Measurements from ENCODE around the gene HDAC11. TPM values are rescaled to one million over a fixed set of nuclear protein-coding genes. Genes with fewer than 3 reads are reported as not detected.

HDAC11 gene
- total and polyA plus RNA-seq, 2 of the 13 experiments (the other 11 are each of a cell fraction or from before 2014, with no cell fraction given): 13.7 to 33.1 TPM

DNA sequence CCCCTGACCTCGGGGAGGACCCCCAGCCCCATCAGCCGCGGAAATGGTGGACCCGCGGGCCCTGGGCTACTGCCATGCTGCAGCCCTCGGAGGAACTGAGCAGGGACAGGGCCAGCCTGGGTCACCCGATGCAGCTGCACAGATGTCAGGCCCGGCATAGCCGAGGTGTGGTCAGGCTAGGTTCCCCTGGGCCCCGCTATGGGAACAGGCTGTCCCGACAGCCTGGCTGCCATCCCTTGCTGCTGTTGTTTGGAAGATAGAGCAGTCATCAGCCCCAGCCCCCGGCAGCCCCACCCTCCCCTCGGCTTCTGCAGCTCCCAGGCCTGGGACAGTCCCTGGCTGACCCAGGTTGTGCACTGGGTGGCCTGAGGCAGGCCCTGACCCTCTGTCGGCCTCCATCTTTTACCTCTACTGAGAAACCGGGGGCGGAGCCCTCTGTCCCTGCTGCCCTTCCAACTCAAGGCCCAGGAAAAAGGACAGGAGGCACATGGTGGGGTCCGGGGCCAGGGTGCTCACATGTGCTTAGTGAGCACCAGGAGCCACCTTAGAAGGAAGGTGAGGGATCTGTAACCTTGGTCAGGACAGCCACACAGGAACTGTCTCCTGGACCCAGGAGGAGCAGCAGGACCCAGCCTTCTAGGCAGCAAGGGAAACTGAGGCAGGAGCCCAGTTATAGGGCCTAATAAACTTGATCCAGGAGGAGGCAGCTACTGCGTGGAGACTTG lies 37.3 kb downstream of the HDAC11 start (continued):
- TF ChIP-seq, protein P1, sequence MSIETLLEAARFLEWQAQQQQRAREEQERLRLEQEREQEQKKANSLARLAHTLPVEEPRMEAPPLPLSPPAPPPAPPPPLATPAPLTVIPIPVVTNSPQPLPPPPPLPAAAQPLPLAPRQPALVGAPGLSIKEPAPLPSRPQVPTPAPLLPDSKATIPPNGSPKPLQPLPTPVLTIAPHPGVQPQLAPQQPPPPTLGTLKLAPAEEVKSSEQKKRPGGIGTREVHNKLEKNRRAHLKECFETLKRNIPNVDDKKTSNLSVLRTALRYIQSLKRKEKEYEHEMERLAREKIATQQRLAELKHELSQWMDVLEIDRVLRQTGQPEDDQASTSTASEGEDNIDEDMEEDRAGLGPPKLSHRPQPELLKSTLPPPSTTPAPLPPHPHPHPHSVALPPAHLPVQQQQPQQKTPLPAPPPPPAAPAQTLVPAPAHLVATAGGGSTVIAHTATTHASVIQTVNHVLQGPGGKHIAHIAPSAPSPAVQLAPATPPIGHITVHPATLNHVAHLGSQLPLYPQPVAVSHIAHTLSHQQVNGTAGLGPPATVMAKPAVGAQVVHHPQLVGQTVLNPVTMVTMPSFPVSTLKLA (IDR thresholded peaks at IDR 0.05): peak; percentile 73

DNA sequence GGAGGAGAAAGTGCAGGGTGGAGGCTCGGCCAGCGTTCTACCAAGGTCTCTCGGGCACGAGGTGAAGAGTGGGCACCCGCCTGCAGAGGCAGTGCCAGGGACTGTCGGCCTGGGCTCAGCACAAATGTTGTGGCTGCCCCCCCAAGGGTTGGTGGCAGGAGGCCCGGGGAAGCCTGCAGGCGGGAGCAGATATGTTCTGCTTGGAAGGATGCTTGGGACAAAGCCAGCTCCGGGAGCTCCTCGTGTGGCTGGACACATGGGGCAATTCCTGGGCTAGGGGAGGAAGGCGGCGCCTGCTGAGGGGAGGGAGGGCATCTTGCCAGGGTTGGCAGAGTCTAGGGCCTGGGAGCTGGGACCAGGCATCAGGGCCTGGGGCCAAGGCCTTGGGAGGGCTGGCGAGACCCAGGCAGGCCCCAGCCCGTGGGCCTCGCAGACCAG lies 38.4 kb downstream of the HDAC11 start:
- Histone ChIP-seq H3K4me2 (ENCODE audit: low read depth, low read length) (no peak overlapping the region), H2AFZ (ENCODE audit: low read length) (no peak overlapping the region), H3K27me3 (ENCODE audit: control insufficient read depth in 1 of 2, insufficient read depth in 2 of 2, low read length in 2 of 2) (peaks cover 13 to 78% of the 10 kb centered on the region in 2 experiments), H3K79me2 (ENCODE audit: insufficient read depth, low read length) (no peaks in the 10 kb centered on the region), H3K4me1 (ENCODE audit: insufficient read depth, low read length) (no peaks in the 10 kb centered on the region), H3K4me3 (replicated peaks in 1 of 3; ENCODE audit: insufficient read depth in 1 of 3, low read depth in 2 of 3, low read length in 3 of 3) (no peak overlapping the region), H4K20me1 (ENCODE audit: insufficient read depth, low read length) (no peaks in the 10 kb centered on the region), H3K9me3 (ENCODE audit: low read length) (no peaks in the 10 kb centered on the region), H3K9ac (ENCODE audit: insufficient read depth, low read depth, low read length) (no peak overlapping the region), H3K36me3 (replicated peaks in 1 of 2; ENCODE audit: control insufficient read depth in 1 of 2, insufficient read depth in 2 of 2, low read length in 2 of 2) (no peaks in the 10 kb centered on the region), H3K27ac (ENCODE audit: extremely low read length, insufficient read depth, low read length) (no peak overlapping the region)
- TF ChIP-seq ZNF547 (CRISPR knock-in tag; IDR thresholded peaks at IDR 0.05): no peak
- no peak for TF ChIP-seq FOSL2 (CRISPR knock-in tag; IDR thresholded peaks at IDR 0.05)
- no peak for TF ChIP-seq IKZF4 (CRISPR knock-in tag; IDR thresholded peaks at IDR 0.05; ENCODE audit: borderline replicate concordance, low read depth, not compliant biosample characterization)
- no peak for TF ChIP-seq MXD4 (CRISPR knock-in tag; IDR thresholded peaks at IDR 0.05)
- TF ChIP-seq, protein P2, sequence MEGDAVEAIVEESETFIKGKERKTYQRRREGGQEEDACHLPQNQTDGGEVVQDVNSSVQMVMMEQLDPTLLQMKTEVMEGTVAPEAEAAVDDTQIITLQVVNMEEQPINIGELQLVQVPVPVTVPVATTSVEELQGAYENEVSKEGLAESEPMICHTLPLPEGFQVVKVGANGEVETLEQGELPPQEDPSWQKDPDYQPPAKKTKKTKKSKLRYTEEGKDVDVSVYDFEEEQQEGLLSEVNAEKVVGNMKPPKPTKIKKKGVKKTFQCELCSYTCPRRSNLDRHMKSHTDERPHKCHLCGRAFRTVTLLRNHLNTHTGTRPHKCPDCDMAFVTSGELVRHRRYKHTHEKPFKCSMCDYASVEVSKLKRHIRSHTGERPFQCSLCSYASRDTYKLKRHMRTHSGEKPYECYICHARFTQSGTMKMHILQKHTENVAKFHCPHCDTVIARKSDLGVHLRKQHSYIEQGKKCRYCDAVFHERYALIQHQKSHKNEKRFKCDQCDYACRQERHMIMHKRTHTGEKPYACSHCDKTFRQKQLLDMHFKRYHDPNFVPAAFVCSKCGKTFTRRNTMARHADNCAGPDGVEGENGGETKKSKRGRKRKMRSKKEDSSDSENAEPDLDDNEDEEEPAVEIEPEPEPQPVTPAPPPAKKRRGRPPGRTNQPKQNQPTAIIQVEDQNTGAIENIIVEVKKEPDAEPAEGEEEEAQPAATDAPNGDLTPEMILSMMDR (CRISPR knock-in tag; IDR thresholded peaks at IDR 0.05): no peak
- no peak for TF ChIP-seq NFE2 (CRISPR knock-in tag; IDR thresholded peaks at IDR 0.05)
- ChIA-PET CTCF (ENCODE audit: low intra/inter-chr PET ratio, low total read pairs) (no interaction called here), POLR2A (no interaction called here)
- ATAC-seq: no peak
- no peak for FAIRE-seq
- no TSS peak for BruUV-seq (replicated peaks)
- 67% methylated on average over 3 of the region's 15 CpGs for WGBS (ENCODE audit: low lambda C conversion rate)
- in situ Hi-C loops (cut with HindIII; ENCODE audit: extremely low pct_ligation_motif_present, low pct_unique_long_range_greater_than_20kb) (no loop called here), intact Hi-C loops (cut with micrococcal nuclease; ENCODE audit: unreplicated experiment) (no loop called here)
- DNase-seq (ENCODE audit: low spot score): no peak

All from HepG2 (cell line).